K562 (cell line): ENCODE data around the gene CREB3L1. TPM values are rescaled to one million over a fixed set of nuclear protein-coding genes. Genes with fewer than 3 reads are reported as not detected.

Source experiments
- CTCF ChIP-seq, 3 experiments: IDR thresholded peaks in 2 of 3; conservative IDR thresholded peaks in 1 of 3; 2 replicates each; pipeline ENCODE4 v1.5.1; 2011 to 2012; ENCODE audit warnings: low read length in 3 of 3, mild to moderate bottlenecking in 3 of 3, control low read depth in 2 of 3, improper control_type of control experiment in 1 of 3, inconsistent platforms in 1 of 3, low read depth in 1 of 3, mixed read lengths in 1 of 3, moderate library complexity in 1 of 3; ENCODE audit not compliant: insufficient read depth in 2 of 3
- EHMT2 ChIP-seq: fragments of 450-650 bp; IDR thresholded peaks from 2 replicates; pipeline ENCODE4 v1.6.1; 2018; ENCODE audit warnings: antibody characterized with exemption
- ETV6 ChIP-seq, 3 experiments: fragments of 150-350 bp in 1 of 3; sonication (generic) in 1 of 3; formaldehyde crosslinking in 1 of 3; IDR thresholded peaks; 2 replicates each; pipeline versions ENCODE4 v1.6.1 to v1.8.0; 2014 to 2022; ENCODE audit warnings: borderline replicate concordance in 2 of 3, low read depth in 2 of 3, antibody characterized with exemption in 1 of 3, low read length in 1 of 3, mild to moderate bottlenecking in 1 of 3, missing genetic modification reagents in 1 of 3
- FOS ChIP-seq: IDR thresholded peaks from 3 replicates; pipeline ENCODE4 v1.6.1; 2011; ENCODE audit not compliant: insufficient read length; ENCODE audit errors: extremely low read depth
- HMG20B ChIP-seq: fragments of 250-450 bp; sonication (Bioruptor Pico); IDR thresholded peaks from 2 replicates; pipeline ENCODE4 v1.5.0; 2021; ENCODE audit warnings: mild to moderate bottlenecking
- KAT2B ChIP-seq: IDR thresholded peaks from one replicate; pipeline ENCODE4 v1.6.1; 2012; ENCODE audit warnings: low read depth, mild to moderate bottlenecking, control low read depth, inconsistent platforms, low read length, moderate library complexity
- MECOM ChIP-seq: fragments of 250-450 bp; sonication (Bioruptor Pico); IDR thresholded peaks from 2 replicates; pipeline ENCODE4 v1.8.0; 2022; ENCODE audit warnings: inconsistent platforms
- MIER1 ChIP-seq: fragments of 450-650 bp; IDR thresholded peaks from 2 replicates; pipeline ENCODE4 v1.6.1; 2016; ENCODE audit warnings: antibody characterized with exemption, mild to moderate bottlenecking, low read depth
- NCOA4 ChIP-seq: fragments of 450-650 bp; IDR thresholded peaks from 2 replicates; pipeline ENCODE4 v1.6.1; 2018; ENCODE audit warnings: mild to moderate bottlenecking; ENCODE audit not compliant: partially characterized antibody
- NELFE ChIP-seq: IDR thresholded peaks from 2 replicates; pipeline ENCODE4 v1.6.1; 2011; ENCODE audit warnings: mild to moderate bottlenecking; ENCODE audit not compliant: insufficient read depth, insufficient read length
- NR3C1 ChIP-seq: sonication (generic); formaldehyde crosslinking; IDR thresholded peaks from 2 replicates; pipeline ENCODE4 v1.8.1; 2022; ENCODE audit warnings: missing genetic modification reagents
- POLR2AphosphoS5 ChIP-seq: IDR thresholded peaks from 2 replicates; pipeline ENCODE4 v1.6.1; 2011; ENCODE audit warnings: mild to moderate bottlenecking, low read depth, low read length, moderate library complexity; ENCODE audit not compliant: control insufficient read depth, insufficient read depth
- SAP30 ChIP-seq: fragments of 200-600 bp; sonication (generic); IDR thresholded peaks from 2 replicates; pipeline ENCODE4 v1.6.1; 2012; ENCODE audit warnings: borderline replicate concordance, low read depth, mild to moderate bottlenecking, moderate library complexity, low read length, control low read depth, inconsistent platforms; ENCODE audit not compliant: insufficient read depth, poor library complexity, severe bottlenecking
- SIN3B ChIP-seq: fragments of 450-650 bp; IDR thresholded peaks from 2 replicates; pipeline ENCODE4 v1.6.1; 2017; ENCODE audit warnings: low read depth, mild to moderate bottlenecking, moderate library complexity
- TAF15 ChIP-seq: fragments of 200-400 bp; formaldehyde crosslinking; IDR thresholded peaks from 2 replicates; pipeline ENCODE4 v1.6.1; 2017; ENCODE audit warnings: mild to moderate bottlenecking, low read depth, low read length, moderate library complexity
- TBP ChIP-seq: optimal IDR thresholded peaks from 2 replicates; pipeline ENCODE3; 2011; ENCODE audit warnings: low read depth, low read length, improper control_type of control experiment
- ZNF134 ChIP-seq: fragments of 250-450 bp; sonication (Bioruptor Pico); conservative IDR thresholded peaks from 2 replicates; pipeline ENCODE4 v1.4.0; 2020
- ZNF431 ChIP-seq: sonication (generic); formaldehyde crosslinking; IDR thresholded peaks from 2 replicates; pipeline ENCODE4 v1.8.0; 2022; ENCODE audit warnings: mild to moderate bottlenecking, missing genetic modification reagents
- ZNF766 ChIP-seq: fragments of 200-800 bp; sonication (Bioruptor generic); conservative IDR thresholded peaks from 2 replicates; pipeline ENCODE4 v1.6.1; 2016; ENCODE audit warnings: missing genetic modification characterization, missing compliant biosample characterization
- polyA plus RNA-seq, 8 experiments: library from polyadenylated mRNA; depleted of rRNA in 4 of 8; stranded (reverse) in 5 of 8; unstranded in 3 of 8; fragments of >200 nt; fragmentation: Nextera tagmentation in 2 of 8; fragmentation: Illumina TruSeq in 1 of 8; extraction: Ambion mirVana in 2 of 8; extraction: Trizol in 1 of 8; gene quantifications; 2 replicates each; pipeline versions ENCODE4 v1.2.1 to v1.2.3, GENCODE V29; 2011 to 2014; ENCODE audit warnings: inconsistent platforms in 1 of 8, missing spikeins in 1 of 8
- total RNA-seq, 7 experiments: library from RNA; depleted of rRNA in 6 of 7; stranded (reverse); fragments of >200 nt in 6 of 7; fragmentation: Illumina TruSeq in 2 of 7; extraction: Trizol in 2 of 7; gene quantifications; 2 replicates each; pipeline versions ENCODE4 v1.2.1 to v1.2.3, GENCODE V29; 2011 to 2021; ENCODE audit warnings: low replicate concordance in 1 of 7
- TF ChIP-seq, protein P1 (sequence below): fragments of 250-450 bp; sonication (Bioruptor Pico); IDR thresholded peaks from 2 replicates; pipeline ENCODE4 v1.8.0; 2022; ENCODE audit warnings: inconsistent platforms
- TF ChIP-seq, protein P2 (sequence below): fragments of 450-650 bp; IDR thresholded peaks from 2 replicates; pipeline ENCODE4 v1.6.1; 2014; ENCODE audit warnings: low read depth, mild to moderate bottlenecking, moderate library complexity, borderline replicate concordance
- TF ChIP-seq, protein P3 (sequence below): fragments of 250-450 bp; sonication (Bioruptor Pico); IDR thresholded peaks from 2 replicates; pipeline ENCODE4 v1.8.0; 2021; ENCODE audit warnings: moderate library complexity, mild to moderate bottlenecking, inconsistent platforms

Gene CREB3L1
- total and polyA plus RNA-seq, 9 of the 15 experiments (the other 6 are each of a cell fraction or from before 2014, with no cell fraction given): 1.2 to 27.6 (median 3.7) TPM

DNA sequence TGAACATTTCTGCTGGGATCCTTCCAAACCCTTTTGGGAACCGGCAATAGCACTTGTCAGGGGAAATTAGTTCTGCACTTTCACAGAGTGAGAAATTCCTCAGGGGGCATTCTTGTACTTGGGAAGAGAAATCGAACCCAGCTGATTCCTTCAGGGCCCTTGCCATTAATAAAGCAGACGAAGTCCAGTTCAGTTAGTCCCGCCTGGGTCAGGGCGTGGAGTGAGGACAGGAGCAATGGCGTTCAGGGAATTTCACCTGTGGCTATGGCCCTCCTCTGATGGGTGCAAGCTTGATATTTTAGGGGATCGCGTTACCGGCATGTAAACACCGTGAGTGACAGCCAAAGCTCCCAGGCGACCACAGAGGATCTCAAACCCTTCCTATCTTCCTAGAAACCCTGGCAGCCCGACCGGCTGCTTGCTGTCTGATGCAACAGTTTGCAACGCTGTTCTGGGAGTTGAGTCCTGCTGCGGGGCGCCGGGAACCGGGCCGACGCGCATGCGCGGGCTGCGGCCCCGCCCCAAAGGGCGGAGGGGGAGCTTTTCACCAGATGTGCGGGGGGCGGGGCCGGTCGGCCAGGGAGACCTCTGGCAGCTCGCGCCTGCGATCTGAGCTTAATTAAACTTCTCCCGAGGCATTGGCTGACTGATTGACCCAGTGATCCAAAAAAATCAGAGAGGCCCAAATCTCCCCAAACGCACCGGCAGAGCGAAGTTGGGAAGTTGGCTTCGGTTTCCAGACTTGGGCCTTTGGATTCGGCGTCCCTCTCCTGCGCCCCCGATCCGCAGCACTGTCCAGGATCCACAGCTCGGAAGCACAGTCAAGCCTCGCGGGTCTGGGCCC is 34.3 kb upstream of the CREB3L1 start (continued):
- no peak for TF ChIP-seq KAT2B
- TF ChIP-seq EHMT2: no peak
- peak; percentile 84 for TF ChIP-seq TBP
- TF ChIP-seq POLR2AphosphoS5: peak; percentile 81
- peak; percentile 17 for TF ChIP-seq SAP30
- no peak for TF ChIP-seq NCOA4
- 0 out of 2 replicates have a peak, but pooled peaks have one; percentile 22 for TF ChIP-seq ZNF134 (CRISPR knock-in tag)
- 0 out of 2 replicates have a peak, but pooled peaks have one; percentile 42 for TF ChIP-seq MIER1
- TF ChIP-seq, protein P1, sequence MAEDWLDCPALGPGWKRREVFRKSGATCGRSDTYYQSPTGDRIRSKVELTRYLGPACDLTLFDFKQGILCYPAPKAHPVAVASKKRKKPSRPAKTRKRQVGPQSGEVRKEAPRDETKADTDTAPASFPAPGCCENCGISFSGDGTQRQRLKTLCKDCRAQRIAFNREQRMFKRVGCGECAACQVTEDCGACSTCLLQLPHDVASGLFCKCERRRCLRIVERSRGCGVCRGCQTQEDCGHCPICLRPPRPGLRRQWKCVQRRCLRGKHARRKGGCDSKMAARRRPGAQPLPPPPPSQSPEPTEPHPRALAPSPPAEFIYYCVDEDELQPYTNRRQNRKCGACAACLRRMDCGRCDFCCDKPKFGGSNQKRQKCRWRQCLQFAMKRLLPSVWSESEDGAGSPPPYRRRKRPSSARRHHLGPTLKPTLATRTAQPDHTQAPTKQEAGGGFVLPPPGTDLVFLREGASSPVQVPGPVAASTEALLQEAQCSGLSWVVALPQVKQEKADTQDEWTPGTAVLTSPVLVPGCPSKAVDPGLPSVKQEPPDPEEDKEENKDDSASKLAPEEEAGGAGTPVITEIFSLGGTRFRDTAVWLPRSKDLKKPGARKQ (CRISPR knock-in tag): no peak
- TF ChIP-seq FOS: no peak
- TF ChIP-seq, protein P2, sequence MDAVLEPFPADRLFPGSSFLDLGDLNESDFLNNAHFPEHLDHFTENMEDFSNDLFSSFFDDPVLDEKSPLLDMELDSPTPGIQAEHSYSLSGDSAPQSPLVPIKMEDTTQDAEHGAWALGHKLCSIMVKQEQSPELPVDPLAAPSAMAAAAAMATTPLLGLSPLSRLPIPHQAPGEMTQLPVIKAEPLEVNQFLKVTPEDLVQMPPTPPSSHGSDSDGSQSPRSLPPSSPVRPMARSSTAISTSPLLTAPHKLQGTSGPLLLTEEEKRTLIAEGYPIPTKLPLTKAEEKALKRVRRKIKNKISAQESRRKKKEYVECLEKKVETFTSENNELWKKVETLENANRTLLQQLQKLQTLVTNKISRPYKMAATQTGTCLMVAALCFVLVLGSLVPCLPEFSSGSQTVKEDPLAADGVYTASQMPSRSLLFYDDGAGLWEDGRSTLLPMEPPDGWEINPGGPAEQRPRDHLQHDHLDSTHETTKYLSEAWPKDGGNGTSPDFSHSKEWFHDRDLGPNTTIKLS: peak; percentile 44; the same call in 1 of the 2 replicates
- 0 out of 6 replicates have a peak, but pooled peaks of 2 of the 3 experiments have one; percentile 2 to 9 for TF ChIP-seq CTCF (IDR thresholded peaks at IDR 0.05 in 2 of 3, conservative IDR thresholded peaks at IDR 0.05 in 1 of 3; ENCODE audit: insufficient read depth in 2 of 3, low read depth in 1 of 3, low read length in 3 of 3)
- TF ChIP-seq TAF15: no peak
- no peak; the same call in 1 of the 2 replicates for TF ChIP-seq ZNF431 (CRISPR knock-in tag)
- TF ChIP-seq HMG20B (CRISPR knock-in tag): no peak
- no peak; the same call in 1 of the 2 replicates for TF ChIP-seq SIN3B
- TF ChIP-seq MECOM: no peak
- no peak for TF ChIP-seq NELFE
- no peak for TF ChIP-seq NR3C1 (CRISPR knock-in tag)
- no peak for TF ChIP-seq ETV6 (IDR thresholded peaks at IDR 0.05; ENCODE audit: borderline replicate concordance in 1 of 2, low read depth in 2 of 2, low read length in 1 of 2)
- TF ChIP-seq ETV6 (CRISPR knock-in tag; IDR thresholded peaks at IDR 0.05; ENCODE audit: borderline replicate concordance): no peak
- TF ChIP-seq, protein P3, sequence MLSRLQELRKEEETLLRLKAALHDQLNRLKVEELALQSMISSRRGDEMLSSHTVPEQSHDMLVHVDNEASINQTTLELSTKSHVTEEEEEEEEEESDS (CRISPR knock-in tag): no peak
- peak; percentile 88 for TF ChIP-seq ZNF766 (CRISPR knock-in tag)
